K562 (cell line): ENCODE measurements around the gene C6orf47. TPM values are rescaled to one million over a fixed set of nuclear protein-coding genes. Genes with fewer than 3 reads are reported as not detected.

ENCODE experiments used
- BCOR ChIP-seq: fragments of 450-650 bp; IDR thresholded peaks from 2 replicates; pipeline ENCODE4 v1.6.1; 2016
- BRD9 ChIP-seq: fragments of 450-650 bp; IDR thresholded peaks from 2 replicates; pipeline ENCODE4 v1.6.1; 2018; ENCODE audit warnings: low read depth; ENCODE audit not compliant: partially characterized antibody
- CBFA2T3 ChIP-seq: fragments of 450-650 bp; IDR thresholded peaks from 2 replicates; pipeline ENCODE4 v1.6.1; 2017
- CEBPZ ChIP-seq: fragments of 150-350 bp; IDR thresholded peaks from 2 replicates; pipeline ENCODE4 v1.6.1; 2014; ENCODE audit warnings: low read depth, mild to moderate bottlenecking, low read length, borderline replicate concordance
- FOXA3 ChIP-seq, 2 experiments: fragments of 450-650 bp in 1 of 2; sonication (generic) in 1 of 2; formaldehyde crosslinking; IDR thresholded peaks in 1 of 2; conservative IDR thresholded peaks in 1 of 2; 2 replicates each; pipeline versions ENCODE4 v1.4.0 to v1.8.0; 2020 to 2022; ENCODE audit warnings: mild to moderate bottlenecking in 2 of 2, missing genetic modification reagents in 1 of 2
- FOXK2 ChIP-seq, 2 experiments: fragments of 450-650 bp; IDR thresholded peaks in 1 of 2; conservative IDR thresholded peaks in 1 of 2; 2 replicates each; pipeline ENCODE4 v1.6.1; 2016; ENCODE audit warnings: low read depth in 2 of 2, mild to moderate bottlenecking in 1 of 2
- HDGF ChIP-seq: fragments of 450-650 bp; IDR thresholded peaks from 2 replicates; pipeline ENCODE4 v1.6.1; 2016
- HINFP ChIP-seq: fragments of 450-650 bp; conservative IDR thresholded peaks from 2 replicates; pipeline ENCODE4 v1.6.1; 2016; ENCODE audit warnings: missing genetic modification characterization, low read depth, mild to moderate bottlenecking, control low read depth, missing compliant biosample characterization
- HNRNPH1 ChIP-seq: fragments of 200-400 bp; formaldehyde crosslinking; optimal IDR thresholded peaks from 2 replicates; pipeline ENCODE3; 2017; ENCODE audit warnings: low read depth, mild to moderate bottlenecking, low read length, moderate library complexity
- JUN ChIP-seq, 2 experiments: sonication (generic) in 1 of 2; formaldehyde crosslinking in 1 of 2; IDR thresholded peaks; 2 replicates each; pipeline versions ENCODE4 v1.6.1 to v1.8.0; 2012 to 2022; ENCODE audit warnings: borderline replicate concordance in 2 of 2, mild to moderate bottlenecking in 2 of 2, improper control_type of control experiment in 1 of 2, low read depth in 1 of 2, low read length in 1 of 2, missing genetic modification reagents in 1 of 2
- KAT2B ChIP-seq: IDR thresholded peaks from one replicate; pipeline ENCODE4 v1.6.1; 2012; ENCODE audit warnings: low read depth, mild to moderate bottlenecking, control low read depth, inconsistent platforms, low read length, moderate library complexity
- LARP7 ChIP-seq: fragments of 450-650 bp; IDR thresholded peaks from 2 replicates; pipeline ENCODE4 v1.6.1; 2016
- MEF2D ChIP-seq: conservative IDR thresholded peaks from 2 replicates; pipeline ENCODE4 v1.6.1; 2016; ENCODE audit warnings: low read depth, missing genetic modification characterization, missing compliant biosample characterization
- RFX5 ChIP-seq: IDR thresholded peaks from 2 replicates; pipeline ENCODE4 v1.6.1; 2011; ENCODE audit warnings: low read depth, mild to moderate bottlenecking, improper control_type of control experiment, low read length
- SMARCA5 ChIP-seq: fragments of 450-650 bp; IDR thresholded peaks from 2 replicates; pipeline ENCODE4 v1.6.1; 2016
- ZBED1 ChIP-seq: IDR thresholded peaks from 2 replicates; pipeline ENCODE4 v1.6.1; 2014
- ZBTB11 ChIP-seq, 3 experiments: fragments of 200-800 bp in 1 of 3; fragments of 250-450 bp in 1 of 3; fragments of 450-650 bp in 1 of 3; sonication (Bioruptor Pico) in 1 of 3; sonication (Bioruptor generic) in 1 of 3; formaldehyde crosslinking in 1 of 3; IDR thresholded peaks; 2 replicates each; pipeline versions ENCODE4 v1.6.1 to v1.8.0; 2016 to 2022; ENCODE audit warnings: mild to moderate bottlenecking in 2 of 3, missing genetic modification characterization in 2 of 3, missing compliant biosample characterization in 1 of 3, moderate library complexity in 1 of 3
- ZBTB9 ChIP-seq: fragments of 450-650 bp; formaldehyde crosslinking; IDR thresholded peaks from 2 replicates; pipeline ENCODE4 v1.4.0; 2020; ENCODE audit warnings: mild to moderate bottlenecking, moderate library complexity
- ZFP36 ChIP-seq: fragments of 150-350 bp; IDR thresholded peaks from 2 replicates; pipeline ENCODE4 v1.6.1; 2018; ENCODE audit warnings: low read length, low read depth; ENCODE audit not compliant: partially characterized antibody
- ZNF561 ChIP-seq: fragments of 450-650 bp; formaldehyde crosslinking; conservative IDR thresholded peaks from 2 replicates; pipeline ENCODE4 v1.4.0; 2020; ENCODE audit warnings: mild to moderate bottlenecking, moderate library complexity
- polyA plus RNA-seq, 8 experiments: library from polyadenylated mRNA; depleted of rRNA in 4 of 8; stranded (reverse) in 5 of 8; unstranded in 3 of 8; fragments of >200 nt; fragmentation: Nextera tagmentation in 2 of 8; fragmentation: Illumina TruSeq in 1 of 8; extraction: Ambion mirVana in 2 of 8; extraction: Trizol in 1 of 8; gene quantifications; 2 replicates each; pipeline versions ENCODE4 v1.2.1 to v1.2.3, GENCODE V29; 2011 to 2014; ENCODE audit warnings: inconsistent platforms in 1 of 8, missing spikeins in 1 of 8
- total RNA-seq, 7 experiments: library from RNA; depleted of rRNA in 6 of 7; stranded (reverse); fragments of >200 nt in 6 of 7; fragmentation: Illumina TruSeq in 2 of 7; extraction: Trizol in 2 of 7; gene quantifications; 2 replicates each; pipeline versions ENCODE4 v1.2.1 to v1.2.3, GENCODE V29; 2011 to 2021; ENCODE audit warnings: low replicate concordance in 1 of 7

The C6orf47 gene
- total and polyA plus RNA-seq, 9 of the 15 experiments (the other 6 are each of a cell fraction or from before 2014, with no cell fraction given): 0.14 to 43.8 (median 27.0) TPM

- no peak; a peak in 1 of 4 replicates for TF ChIP-seq FOXA3 (CRISPR knock-in tag; conservative IDR thresholded peaks at IDR 0.05 in 1 of 2, IDR thresholded peaks at IDR 0.05 in 1 of 2)
- no peak for TF ChIP-seq ZBED1
- TF ChIP-seq CEBPZ: no peak
- peak; percentile 67; the same call in 1 of the 2 replicates for TF ChIP-seq HDGF
- TF ChIP-seq ZBTB9 (CRISPR knock-in tag): no peak
- TF ChIP-seq JUN (IDR thresholded peaks at IDR 0.05; ENCODE audit: borderline replicate concordance, low read depth, low read length): no peak
- TF ChIP-seq JUN (CRISPR knock-in tag; IDR thresholded peaks at IDR 0.05; ENCODE audit: borderline replicate concordance): no peak
- no peak for TF ChIP-seq HINFP (tag)
- TF ChIP-seq LARP7: no peak
- no peak; the same call in none of the 2 replicates for TF ChIP-seq SMARCA5
- no peak for TF ChIP-seq ZFP36
- TF ChIP-seq FOXK2 (conservative IDR thresholded peaks at IDR 0.05 in 1 of 2, IDR thresholded peaks at IDR 0.05 in 1 of 2; ENCODE audit: low read depth in 2 of 2): no peak
- TF ChIP-seq HNRNPH1: no peak
- TF ChIP-seq ZNF561: no peak
- no peak for TF ChIP-seq BRD9
- TF ChIP-seq RFX5: no peak
- TF ChIP-seq CBFA2T3: no peak
- no peak for TF ChIP-seq ZBTB11 (CRISPR knock-in tag; IDR thresholded peaks at IDR 0.05)
- TF ChIP-seq BCOR: no peak; the same call in 1 of the 2 replicates
- no peak for TF ChIP-seq MEF2D
- no peak for TF ChIP-seq KAT2B
Measured at GRCh38 chr6:31702405-31702818, 41.8 kb upstream of the C6orf47 start (continued).
